ENCODE results near the gene ERCC5.

The ERCC5 gene

DNA sequence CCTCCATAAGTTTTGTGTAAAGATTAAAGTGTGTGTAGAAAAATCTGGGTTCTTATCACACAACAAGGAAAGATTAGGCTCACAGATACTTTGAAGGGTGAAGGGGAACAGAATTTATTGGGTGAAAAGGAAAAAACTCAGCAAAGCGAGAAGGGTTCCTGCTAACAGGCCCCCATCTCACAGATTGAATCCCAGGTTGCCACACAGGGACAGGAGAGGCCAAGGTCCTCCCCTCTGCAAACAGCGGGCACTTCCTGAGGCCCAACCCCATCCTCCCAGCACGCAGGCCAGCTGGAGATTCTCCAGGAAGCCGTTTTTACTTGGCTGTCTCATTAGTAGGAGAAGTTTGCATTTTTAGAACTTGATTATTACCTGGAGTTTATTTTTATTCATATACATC, 15.2 kb upstream of the ERCC5 start:
- no peak overlapping the region for H2BK15ac ChIP-seq (ENCODE audit: low read depth, poor library complexity, severe bottlenecking)
- no peak overlapping the region for H3K4me2 ChIP-seq (ENCODE audit: low read length, poor library complexity, severe bottlenecking)
- no peak overlapping the region for H2BK12ac ChIP-seq (ENCODE audit: low read length in 2 of 2)
- H3K36me3 ChIP-seq (ENCODE audit: control insufficient read depth in 1 of 2, insufficient read depth in 2 of 2, low read depth in 1 of 2, low read length in 2 of 2): peaks cover 24 to 63% of the 10 kb centered on the region in 2 experiments
- no peaks in the 10 kb centered on the region for H3K9me3 ChIP-seq (ENCODE audit: control insufficient read depth, low read length)
- H3K9ac ChIP-seq (ENCODE audit: low read length): no peak overlapping the region
- no peak overlapping the region for H2AK5ac ChIP-seq (ENCODE audit: low read length, severe bottlenecking)
- peaks cover 4% of the 10 kb centered on the region for H3K4me1 ChIP-seq (ENCODE audit: control insufficient read depth, insufficient read depth, low read depth, low read length)
- no peak for DNase-seq
- H3K23ac ChIP-seq (ENCODE audit: low read length in 2 of 2): no peak overlapping the region
- H3K27me3 ChIP-seq (ENCODE audit: control insufficient read depth in 1 of 2, insufficient read depth in 1 of 2, low read length in 2 of 2): no peaks in the 10 kb centered on the region
- H3K14ac ChIP-seq (ENCODE audit: low read length in 2 of 2): no peak overlapping the region
- WGBS: 100% methylated on average over 2 of the region's 4 CpGs
- peaks cover 33% of the 10 kb centered on the region for H3K79me1 ChIP-seq (replicated peaks; ENCODE audit: low read length, poor library complexity, severe bottlenecking)
- H2BK120ac ChIP-seq (ENCODE audit: low read depth, low read length): no peak overlapping the region
- H3K4ac ChIP-seq (ENCODE audit: low read depth in 1 of 2, low read length in 2 of 2): no peak overlapping the region
- H2AFZ ChIP-seq (ENCODE audit: low read depth, low read length): no peak overlapping the region
- no peak overlapping the region for H4K91ac ChIP-seq (ENCODE audit: low read length)
- no peak overlapping the region for H3K4me3 ChIP-seq (ENCODE audit: insufficient read depth in 1 of 2, low read depth in 1 of 2, low read length in 2 of 2)
- H3K18ac ChIP-seq (ENCODE audit: low read depth in 1 of 2, low read length in 2 of 2): no peak overlapping the region
- no peak overlapping the region for H4K8ac ChIP-seq (ENCODE audit: low read length)
- no peak overlapping the region for H2BK5ac ChIP-seq (ENCODE audit: low read depth, low read length, poor library complexity, severe bottlenecking)
- H3K27ac ChIP-seq (ENCODE audit: low read length, poor library complexity, severe bottlenecking): no peak overlapping the region

DNA sequence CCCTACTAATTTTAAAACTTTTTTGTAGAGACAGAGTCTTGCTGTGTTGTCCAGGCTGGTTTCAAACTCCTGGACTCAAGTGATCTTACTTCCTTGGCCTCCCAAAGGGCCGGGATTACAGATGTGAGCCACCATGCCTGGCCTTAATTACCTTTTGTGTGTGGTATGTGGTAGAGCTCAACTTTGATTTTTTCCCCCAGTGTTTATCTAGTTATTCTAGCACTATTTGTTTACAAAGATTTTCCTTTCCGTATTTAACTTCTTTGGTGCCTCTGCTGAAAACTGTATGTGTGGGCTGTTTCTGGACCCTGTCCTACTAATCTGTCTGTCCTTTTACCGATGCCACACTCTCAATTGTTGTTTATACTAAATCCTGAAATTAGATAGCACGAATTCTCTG, 9.4 kb upstream of the ERCC5 start:
- Histone ChIP-seq H3K23ac (ENCODE audit: low read length in 2 of 2) (no peak overlapping the region), H3K4me3 (ENCODE audit: insufficient read depth in 1 of 2, low read depth in 1 of 2, low read length in 2 of 2) (no peak overlapping the region), H3K9ac (ENCODE audit: low read length) (no peak overlapping the region), H3K27ac (ENCODE audit: low read length, poor library complexity, severe bottlenecking) (no peak overlapping the region), H2BK5ac (ENCODE audit: low read depth, low read length, poor library complexity, severe bottlenecking) (no peak overlapping the region), H2AK5ac (ENCODE audit: low read length, severe bottlenecking) (no peak overlapping the region), H3K4ac (ENCODE audit: low read depth in 1 of 2, low read length in 2 of 2) (no peak overlapping the region), H3K18ac (ENCODE audit: low read depth in 1 of 2, low read length in 2 of 2) (no peak overlapping the region), H2AFZ (ENCODE audit: low read depth, low read length) (no peak overlapping the region), H3K9me3 (ENCODE audit: control insufficient read depth, low read length) (no peaks in the 10 kb centered on the region), H3K27me3 (ENCODE audit: control insufficient read depth in 1 of 2, insufficient read depth in 1 of 2, low read length in 2 of 2) (no peaks in the 10 kb centered on the region), H2BK12ac (ENCODE audit: low read length in 2 of 2) (no peak overlapping the region), H4K91ac (ENCODE audit: low read length) (no peak overlapping the region), H4K8ac (ENCODE audit: low read length) (no peak overlapping the region), H2BK15ac (ENCODE audit: low read depth, poor library complexity, severe bottlenecking) (no peak overlapping the region), H3K4me1 (ENCODE audit: control insufficient read depth, insufficient read depth, low read depth, low read length) (no peaks in the 10 kb centered on the region), H2BK120ac (ENCODE audit: low read depth, low read length) (no peak overlapping the region), H3K79me1 (replicated peaks; ENCODE audit: low read length, poor library complexity, severe bottlenecking) (peaks cover 23% of the 10 kb centered on the region), H3K14ac (ENCODE audit: low read length in 2 of 2) (no peak overlapping the region), H3K4me2 (ENCODE audit: low read length, poor library complexity, severe bottlenecking) (no peak overlapping the region), H3K36me3 (ENCODE audit: control insufficient read depth in 1 of 2, insufficient read depth in 2 of 2, low read depth in 1 of 2, low read length in 2 of 2) (peaks cover 25 to 76% of the 10 kb centered on the region in 2 experiments)
- DNase-seq: no peak
- 100% methylated on average over 1 of the region's 4 CpGs for WGBS

GRCh38 chr13:102838273-102838672, 7.6 kb upstream of the ERCC5 start:
- no peak overlapping the region for H2AK5ac ChIP-seq (ENCODE audit: low read length, severe bottlenecking)
- H3K27me3 ChIP-seq (ENCODE audit: control insufficient read depth in 1 of 2, insufficient read depth in 1 of 2, low read length in 2 of 2): no peaks in the 10 kb centered on the region
- no peak overlapping the region for H3K14ac ChIP-seq (ENCODE audit: low read length in 2 of 2)
- no peak overlapping the region for H3K4ac ChIP-seq (ENCODE audit: low read depth in 1 of 2, low read length in 2 of 2)
- no peak for DNase-seq
- H3K4me1 ChIP-seq (ENCODE audit: control insufficient read depth, insufficient read depth, low read depth, low read length): no peaks in the 10 kb centered on the region
- no peak overlapping the region for H4K8ac ChIP-seq (ENCODE audit: low read length)
- 100% methylated on average over 1 of the region's 1 CpG for WGBS
- H4K91ac ChIP-seq (ENCODE audit: low read length): no peak overlapping the region
- no peak overlapping the region for H3K18ac ChIP-seq (ENCODE audit: low read depth in 1 of 2, low read length in 2 of 2)
- H3K79me1 ChIP-seq (replicated peaks; ENCODE audit: low read length, poor library complexity, severe bottlenecking): peaks cover 17% of the 10 kb centered on the region
- no peak overlapping the region for H2BK15ac ChIP-seq (ENCODE audit: low read depth, poor library complexity, severe bottlenecking)
- no peak overlapping the region for H3K9ac ChIP-seq (ENCODE audit: low read length)
- no peak overlapping the region for H3K4me3 ChIP-seq (ENCODE audit: insufficient read depth in 1 of 2, low read depth in 1 of 2, low read length in 2 of 2)
- H3K23ac ChIP-seq (ENCODE audit: low read length in 2 of 2): no peak overlapping the region
- H3K9me3 ChIP-seq (ENCODE audit: control insufficient read depth, low read length): no peaks in the 10 kb centered on the region
- H2BK12ac ChIP-seq (ENCODE audit: low read length in 2 of 2): no peak overlapping the region
- no peak overlapping the region for H2AFZ ChIP-seq (ENCODE audit: low read depth, low read length)
- H2BK5ac ChIP-seq (ENCODE audit: low read depth, low read length, poor library complexity, severe bottlenecking): no peak overlapping the region
- peaks cover 23 to 76% of the 10 kb centered on the region in 2 experiments for H3K36me3 ChIP-seq (ENCODE audit: control insufficient read depth in 1 of 2, insufficient read depth in 2 of 2, low read depth in 1 of 2, low read length in 2 of 2)
- H2BK120ac ChIP-seq (ENCODE audit: low read depth, low read length): no peak overlapping the region
- H3K27ac ChIP-seq (ENCODE audit: low read length, poor library complexity, severe bottlenecking): no peak overlapping the region
- H3K4me2 ChIP-seq (ENCODE audit: low read length, poor library complexity, severe bottlenecking): no peak overlapping the region

- Histone ChIP-seq H3K27ac (ENCODE audit: low read length, poor library complexity, severe bottlenecking) (peak overlapping the region; percentile 1), H3K4me1 (ENCODE audit: control insufficient read depth, insufficient read depth, low read depth, low read length) (no peaks in the 10 kb centered on the region), H3K14ac (ENCODE audit: low read length in 2 of 2) (no peak overlapping the region), H2BK5ac (ENCODE audit: low read depth, low read length, poor library complexity, severe bottlenecking) (no peak overlapping the region), H2BK12ac (ENCODE audit: low read length in 2 of 2) (no peak overlapping the region), H3K9ac (ENCODE audit: low read length) (peak overlapping the region; percentile 38), H2BK120ac (ENCODE audit: low read depth, low read length) (no peak overlapping the region), H3K23ac (ENCODE audit: low read length in 2 of 2) (no peak overlapping the region), H4K8ac (ENCODE audit: low read length) (no peak overlapping the region), H2AK5ac (ENCODE audit: low read length, severe bottlenecking) (peak overlapping the region; percentile 54), H2AFZ (ENCODE audit: low read depth, low read length) (no peak overlapping the region), H3K4me2 (ENCODE audit: low read length, poor library complexity, severe bottlenecking) (no peak overlapping the region), H2BK15ac (ENCODE audit: low read depth, poor library complexity, severe bottlenecking) (no peak overlapping the region), H3K79me1 (replicated peaks; ENCODE audit: low read length, poor library complexity, severe bottlenecking) (peaks cover 15% of the 10 kb centered on the region), H3K36me3 (ENCODE audit: control insufficient read depth in 1 of 2, insufficient read depth in 2 of 2, low read depth in 1 of 2, low read length in 2 of 2) (peaks cover 20 to 73% of the 10 kb centered on the region in 2 experiments), H3K18ac (ENCODE audit: low read depth in 1 of 2, low read length in 2 of 2) (no peak overlapping the region), H3K9me3 (ENCODE audit: control insufficient read depth, low read length) (no peaks in the 10 kb centered on the region), H4K91ac (ENCODE audit: low read length) (no peak overlapping the region), H3K27me3 (ENCODE audit: control insufficient read depth in 1 of 2, insufficient read depth in 1 of 2, low read length in 2 of 2) (no peaks in the 10 kb centered on the region), H3K4ac (ENCODE audit: low read depth in 1 of 2, low read length in 2 of 2) (no peak overlapping the region), H3K4me3 (ENCODE audit: insufficient read depth in 1 of 2, low read depth in 1 of 2, low read length in 2 of 2) (no peak overlapping the region)
- DNase-seq: no peak
- WGBS: 33% methylated on average over 3 of the region's 4 CpGs
Measured at GRCh38 chr13:102838982-102839381, 6.8 kb upstream of the ERCC5 start.

All from mesenchymal stem cell (in vitro differentiated cells and primary cell).